ENCODE data around the gene QSOX1. TPM values are rescaled to one million over a fixed set of nuclear protein-coding genes. Genes with fewer than 3 reads are reported as not detected.
A peak's percentile ranks its signal among the peaks of the same experiment; 100 is the strongest.
"Not testable (repeated sequence)": the region's sequence is repeated elsewhere in the genome, so short reads cannot be mapped to it uniquely, and the experiment has no call there.

The QSOX1 gene
- total RNA-seq, 1 donor from 2014 or later, result 221 TPM

DNA sequence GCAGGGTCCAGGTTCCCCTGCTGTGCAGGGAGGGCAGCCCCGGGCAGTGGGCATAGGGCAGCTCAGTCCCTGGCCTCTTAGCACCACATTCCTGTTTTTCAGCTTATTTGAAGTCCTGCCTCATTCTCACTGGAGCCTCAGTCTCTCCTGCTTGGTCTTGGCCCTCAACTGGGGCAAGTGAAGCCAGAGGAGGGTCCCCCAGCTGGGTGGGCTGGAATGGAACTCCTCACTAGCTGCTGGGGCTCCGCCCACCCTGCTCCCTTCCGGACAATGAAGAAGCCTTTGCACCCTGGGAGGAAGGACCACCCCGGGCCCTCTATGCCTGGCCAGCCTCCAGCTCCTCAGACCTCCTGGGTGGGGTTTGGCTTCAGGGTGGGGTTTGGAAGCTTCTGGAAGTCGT lies 42.6 kb downstream of the QSOX1 start:
- no peak for DNase-seq (ENCODE audit: low spot score, unreplicated experiment)
- TF ChIP-seq, protein P1, sequence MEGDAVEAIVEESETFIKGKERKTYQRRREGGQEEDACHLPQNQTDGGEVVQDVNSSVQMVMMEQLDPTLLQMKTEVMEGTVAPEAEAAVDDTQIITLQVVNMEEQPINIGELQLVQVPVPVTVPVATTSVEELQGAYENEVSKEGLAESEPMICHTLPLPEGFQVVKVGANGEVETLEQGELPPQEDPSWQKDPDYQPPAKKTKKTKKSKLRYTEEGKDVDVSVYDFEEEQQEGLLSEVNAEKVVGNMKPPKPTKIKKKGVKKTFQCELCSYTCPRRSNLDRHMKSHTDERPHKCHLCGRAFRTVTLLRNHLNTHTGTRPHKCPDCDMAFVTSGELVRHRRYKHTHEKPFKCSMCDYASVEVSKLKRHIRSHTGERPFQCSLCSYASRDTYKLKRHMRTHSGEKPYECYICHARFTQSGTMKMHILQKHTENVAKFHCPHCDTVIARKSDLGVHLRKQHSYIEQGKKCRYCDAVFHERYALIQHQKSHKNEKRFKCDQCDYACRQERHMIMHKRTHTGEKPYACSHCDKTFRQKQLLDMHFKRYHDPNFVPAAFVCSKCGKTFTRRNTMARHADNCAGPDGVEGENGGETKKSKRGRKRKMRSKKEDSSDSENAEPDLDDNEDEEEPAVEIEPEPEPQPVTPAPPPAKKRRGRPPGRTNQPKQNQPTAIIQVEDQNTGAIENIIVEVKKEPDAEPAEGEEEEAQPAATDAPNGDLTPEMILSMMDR (IDR thresholded peaks at IDR 0.05; ENCODE audit: unreplicated experiment), result no peak
- no peaks in the 10 kb centered on the region for H3K27me3 Mint-ChIP-seq
- peaks cover 11% of the 10 kb centered on the region for H3K36me3 Mint-ChIP-seq (ENCODE audit: insufficient read depth)
- no peak overlapping the region for H3K27ac Mint-ChIP-seq
- no peaks in the 10 kb centered on the region for H3K9me3 Mint-ChIP-seq (ENCODE audit: low read depth)
- peaks cover 4% of the 10 kb centered on the region for H3K4me1 Mint-ChIP-seq (ENCODE audit: low read depth)
- H3K4me3 Mint-ChIP-seq (ENCODE audit: low read depth), result no peak overlapping the region

DNA sequence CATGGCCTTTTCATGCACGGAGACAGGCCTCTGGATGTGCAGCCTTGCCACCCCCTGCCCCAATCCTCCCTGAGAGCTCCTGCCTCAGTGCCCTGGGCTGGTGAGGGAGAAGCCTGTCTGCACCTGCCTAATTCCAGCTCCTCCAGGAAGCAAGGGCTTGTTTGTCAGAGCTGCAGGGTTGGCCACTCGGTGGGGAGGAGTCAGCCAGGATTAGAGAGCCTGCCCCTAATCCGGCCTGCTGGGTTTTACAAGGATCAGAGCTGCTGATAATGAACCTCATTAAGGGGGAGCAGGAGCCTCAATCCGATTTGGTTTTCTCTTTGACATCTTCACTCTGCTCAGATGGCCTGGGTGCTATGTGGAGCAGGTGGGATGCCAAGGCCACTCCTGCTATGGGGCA lies 43.5 kb downstream of the QSOX1 start:
- TF ChIP-seq, protein P1 (IDR thresholded peaks at IDR 0.05; ENCODE audit: unreplicated experiment), result no peak
- Mint-ChIP-seq H3K9me3 (ENCODE audit: low read depth) (no peaks in the 10 kb centered on the region), H3K4me1 (ENCODE audit: low read depth) (no peaks in the 10 kb centered on the region), H3K36me3 (ENCODE audit: insufficient read depth) (peaks cover 6% of the 10 kb centered on the region), H3K27me3 (no peaks in the 10 kb centered on the region), H3K27ac (no peak overlapping the region), H3K4me3 (ENCODE audit: low read depth) (no peak overlapping the region)
- DNase-seq (ENCODE audit: low spot score, unreplicated experiment), result no peak

DNA sequence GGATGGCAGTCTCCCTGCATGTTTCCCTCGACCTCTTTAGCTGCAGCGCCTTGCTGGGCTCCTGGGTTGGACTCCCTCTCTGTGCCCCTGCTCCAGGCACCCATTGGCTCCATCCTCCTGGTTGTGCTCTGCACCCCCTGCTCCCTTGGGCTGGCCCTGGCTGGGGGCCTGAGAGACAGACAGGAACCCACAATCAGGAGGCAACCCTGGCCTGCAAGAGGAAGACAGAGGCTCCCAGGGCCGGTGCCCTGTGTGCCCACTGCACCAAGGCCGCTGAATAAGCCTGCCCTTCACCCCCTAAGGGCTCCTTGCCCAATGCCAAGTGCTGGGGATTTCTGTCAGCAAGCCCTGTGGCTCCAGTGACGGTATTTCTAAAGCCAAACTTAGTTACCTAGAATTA lies 43.9 kb downstream of the QSOX1 start:
- no peak overlapping the region for H3K27ac Mint-ChIP-seq
- no peak overlapping the region for H3K4me3 Mint-ChIP-seq (ENCODE audit: low read depth)
- no peaks in the 10 kb centered on the region for H3K27me3 Mint-ChIP-seq
- no peak for DNase-seq (ENCODE audit: low spot score, unreplicated experiment)
- peaks cover 6% of the 10 kb centered on the region for H3K36me3 Mint-ChIP-seq (ENCODE audit: insufficient read depth)
- TF ChIP-seq, protein P1 (IDR thresholded peaks at IDR 0.05; ENCODE audit: unreplicated experiment), result no peak
- H3K4me1 Mint-ChIP-seq (ENCODE audit: low read depth), result no peaks in the 10 kb centered on the region
- no peaks in the 10 kb centered on the region for H3K9me3 Mint-ChIP-seq (ENCODE audit: low read depth)

DNA sequence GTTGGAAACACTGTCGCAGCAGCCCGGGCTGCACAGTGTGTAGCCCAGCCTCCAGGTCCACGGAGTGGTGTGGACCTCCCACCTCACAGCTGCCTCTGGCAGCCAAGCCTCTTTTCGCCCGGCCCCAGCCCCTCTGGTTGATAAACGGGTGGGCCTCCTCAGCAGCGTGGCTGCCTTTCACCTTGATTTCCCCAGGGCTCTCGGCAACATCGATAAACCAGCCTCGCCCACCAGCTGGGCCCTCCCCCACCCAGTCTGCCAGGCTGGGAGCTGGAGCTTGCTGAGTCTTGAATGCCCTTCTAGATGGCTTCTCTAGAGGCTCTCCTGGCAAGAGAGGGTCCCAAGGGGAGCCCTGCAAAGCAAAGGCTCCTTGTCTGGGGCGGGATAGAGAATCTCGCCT lies 44.3 kb downstream of the QSOX1 start:
- Mint-ChIP-seq H3K4me1 (ENCODE audit: low read depth) (no peaks in the 10 kb centered on the region), H3K27ac (no peak overlapping the region), H3K36me3 (ENCODE audit: insufficient read depth) (peaks cover 6% of the 10 kb centered on the region), H3K9me3 (ENCODE audit: low read depth) (no peaks in the 10 kb centered on the region), H3K27me3 (no peaks in the 10 kb centered on the region), H3K4me3 (ENCODE audit: low read depth) (no peak overlapping the region)
- DNase-seq (ENCODE audit: low spot score, unreplicated experiment), result no peak
- TF ChIP-seq, protein P1 (IDR thresholded peaks at IDR 0.05; ENCODE audit: unreplicated experiment), result no peak

DNA sequence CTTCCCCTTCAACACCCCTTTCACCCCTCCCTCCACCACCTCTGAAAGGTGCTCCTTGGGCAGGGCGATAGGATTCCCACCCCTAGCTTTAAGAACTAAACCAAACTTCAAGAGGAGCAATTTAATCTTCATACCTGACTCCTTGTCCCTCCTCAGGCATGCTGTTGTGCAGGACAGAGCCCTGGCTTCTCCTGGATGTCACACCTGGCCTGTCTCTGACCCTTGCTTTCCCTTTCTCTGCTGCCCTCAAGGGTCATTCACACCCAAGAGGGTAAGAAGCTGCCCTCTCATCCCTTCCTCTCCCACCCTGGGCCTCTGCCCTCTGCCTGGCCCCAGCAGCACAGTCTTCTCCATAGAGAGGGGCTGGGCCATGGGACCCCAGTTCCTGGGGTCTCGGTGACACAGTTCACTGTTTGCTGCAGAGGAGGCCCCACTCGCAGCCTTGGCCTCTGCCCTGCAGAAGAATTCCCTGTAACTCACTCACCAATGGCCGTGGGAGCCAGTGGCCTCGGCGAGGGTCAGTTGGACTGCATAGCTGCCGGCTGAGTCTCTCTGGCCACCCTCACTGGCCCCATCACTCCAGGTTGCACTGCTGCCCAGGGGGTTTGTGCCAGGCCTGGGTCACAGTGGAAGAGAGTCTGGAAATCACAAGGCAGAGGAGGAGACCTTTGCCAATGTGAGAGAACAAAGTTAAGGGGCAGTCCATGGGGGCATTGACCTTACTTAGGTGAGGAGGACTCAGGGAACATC lies 47.0 kb downstream of the QSOX1 start:
- DNase-seq (ENCODE audit: low spot score, unreplicated experiment), result no peak
- Mint-ChIP-seq H3K27me3 (peaks cover under 1% of the 10 kb centered on the region), H3K4me3 (ENCODE audit: low read depth) (no peak overlapping the region), H3K4me1 (ENCODE audit: low read depth) (no peaks in the 10 kb centered on the region), H3K9me3 (ENCODE audit: low read depth) (no peaks in the 10 kb centered on the region), H3K27ac (peak overlapping the region; percentile 38), H3K36me3 (ENCODE audit: insufficient read depth) (peaks cover 3% of the 10 kb centered on the region)
- TF ChIP-seq, protein P1 (IDR thresholded peaks at IDR 0.05; ENCODE audit: unreplicated experiment), result no peak

DNA sequence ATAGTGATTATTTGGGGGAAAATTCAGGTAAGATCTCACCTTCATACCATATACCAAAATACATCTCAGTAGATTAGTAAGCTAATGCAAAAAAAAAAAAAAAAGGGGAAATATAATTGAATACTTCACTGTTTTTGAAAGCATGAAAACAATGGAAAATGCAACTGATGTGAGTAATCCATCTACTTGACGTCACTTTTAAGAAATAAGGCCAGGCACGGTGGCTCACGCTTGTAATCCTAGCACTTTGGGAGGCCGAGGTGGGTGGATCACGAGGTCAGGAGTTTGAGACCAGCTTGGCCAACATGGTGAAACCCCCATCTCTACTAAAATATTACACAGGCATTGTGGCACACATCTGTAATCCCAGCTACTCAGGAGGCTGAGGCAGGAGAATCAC lies 47.9 kb downstream of the QSOX1 start:
- peak overlapping the region; percentile 38 for H3K27ac Mint-ChIP-seq
- not testable (repeated sequence) for H3K27me3 Mint-ChIP-seq; H3K4me3 Mint-ChIP-seq (ENCODE audit: low read depth); H3K9me3 Mint-ChIP-seq (ENCODE audit: low read depth); H3K4me1 Mint-ChIP-seq (ENCODE audit: low read depth); DNase-seq (ENCODE audit: low spot score, unreplicated experiment); H3K36me3 Mint-ChIP-seq (ENCODE audit: insufficient read depth)
